NT2/D1 (cell line): Measurements from ENCODE around the gene ATXN2.

ENCODE experiments used
- SUZ12 ChIP-seq: IDR thresholded peaks from 2 replicates; pipeline ENCODE4 v1.6.1; 2011; ENCODE audit not compliant: insufficient read length, insufficient read depth; ENCODE audit errors: extremely low read depth
- YY1 ChIP-seq: IDR thresholded peaks from 2 replicates; pipeline ENCODE4 v1.6.1; 2011; ENCODE audit not compliant: insufficient read length, insufficient read depth
- ZNF274 ChIP-seq: IDR thresholded peaks from 2 replicates; pipeline ENCODE4 v1.6.1; 2011; ENCODE audit warnings: mild to moderate bottlenecking, low read depth, low read length

- TF ChIP-seq YY1, result no peak
- no peak for TF ChIP-seq ZNF274
- TF ChIP-seq SUZ12, result no peak
These were observed 180.6 kb downstream of the ATXN2 start for GRCh38 chr12:111418594-111418880.
